SK-N-SH (cell line): ENCODE data around the gene NR1H4.

Experiments used
- CHD2 ChIP-seq: fragments of 150-350 bp; IDR thresholded peaks from 2 replicates; pipeline ENCODE4 v1.6.1; 2018; ENCODE audit warnings: low read length; ENCODE audit not compliant: partially characterized antibody
- FOSL2 ChIP-seq: IDR thresholded peaks from 2 replicates; pipeline ENCODE4 v1.4.0; 2012; ENCODE audit warnings: low read depth, mild to moderate bottlenecking, moderate library complexity, borderline replicate concordance
- FOXM1 ChIP-seq: IDR thresholded peaks from 2 replicates; pipeline ENCODE4 v1.4.0; 2012; ENCODE audit warnings: low read depth, mild to moderate bottlenecking
- GATA2 ChIP-seq: sonication (generic); formaldehyde crosslinking; IDR thresholded peaks from 2 replicates; pipeline ENCODE4 v1.5.0; 2020; ENCODE audit warnings: mild to moderate bottlenecking, missing genetic modification reagents
- REST ChIP-seq: IDR thresholded peaks from 2 replicates; pipeline ENCODE4 v1.6.1; 2012; ENCODE audit warnings: mild to moderate bottlenecking, low read depth, low read length, moderate library complexity
- RFX5 ChIP-seq: IDR thresholded peaks from 2 replicates; pipeline ENCODE4 v1.6.1; 2012; ENCODE audit warnings: mild to moderate bottlenecking, improper control_type of control experiment, low read length
- SMC3 ChIP-seq: IDR thresholded peaks from 2 replicates; pipeline ENCODE4 v1.6.1; 2012; ENCODE audit warnings: low read depth, low read length, improper control_type of control experiment
- TF ChIP-seq, protein P1 (sequence below): fragments of 200-600 bp; sonication (generic); IDR thresholded peaks from 2 replicates; pipeline ENCODE4 v1.6.1; 2017; ENCODE audit warnings: antibody characterized with exemption, mild to moderate bottlenecking, moderate library complexity
- TF ChIP-seq, protein P2 (sequence below): IDR thresholded peaks from 2 replicates; pipeline ENCODE4; 2012

GRCh38 chr12:100426145-100426544, 47.5 kb upstream of the NR1H4 start:
- TF ChIP-seq, protein P1, sequence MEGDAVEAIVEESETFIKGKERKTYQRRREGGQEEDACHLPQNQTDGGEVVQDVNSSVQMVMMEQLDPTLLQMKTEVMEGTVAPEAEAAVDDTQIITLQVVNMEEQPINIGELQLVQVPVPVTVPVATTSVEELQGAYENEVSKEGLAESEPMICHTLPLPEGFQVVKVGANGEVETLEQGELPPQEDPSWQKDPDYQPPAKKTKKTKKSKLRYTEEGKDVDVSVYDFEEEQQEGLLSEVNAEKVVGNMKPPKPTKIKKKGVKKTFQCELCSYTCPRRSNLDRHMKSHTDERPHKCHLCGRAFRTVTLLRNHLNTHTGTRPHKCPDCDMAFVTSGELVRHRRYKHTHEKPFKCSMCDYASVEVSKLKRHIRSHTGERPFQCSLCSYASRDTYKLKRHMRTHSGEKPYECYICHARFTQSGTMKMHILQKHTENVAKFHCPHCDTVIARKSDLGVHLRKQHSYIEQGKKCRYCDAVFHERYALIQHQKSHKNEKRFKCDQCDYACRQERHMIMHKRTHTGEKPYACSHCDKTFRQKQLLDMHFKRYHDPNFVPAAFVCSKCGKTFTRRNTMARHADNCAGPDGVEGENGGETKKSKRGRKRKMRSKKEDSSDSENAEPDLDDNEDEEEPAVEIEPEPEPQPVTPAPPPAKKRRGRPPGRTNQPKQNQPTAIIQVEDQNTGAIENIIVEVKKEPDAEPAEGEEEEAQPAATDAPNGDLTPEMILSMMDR = no peak
- TF ChIP-seq FOXM1 (no peak), CHD2 (no peak), GATA2 (CRISPR knock-in tag) (no peak), REST (no peak), SMC3 (no peak), FOSL2 (no peak), RFX5 (no peak)
- TF ChIP-seq, protein P2, sequence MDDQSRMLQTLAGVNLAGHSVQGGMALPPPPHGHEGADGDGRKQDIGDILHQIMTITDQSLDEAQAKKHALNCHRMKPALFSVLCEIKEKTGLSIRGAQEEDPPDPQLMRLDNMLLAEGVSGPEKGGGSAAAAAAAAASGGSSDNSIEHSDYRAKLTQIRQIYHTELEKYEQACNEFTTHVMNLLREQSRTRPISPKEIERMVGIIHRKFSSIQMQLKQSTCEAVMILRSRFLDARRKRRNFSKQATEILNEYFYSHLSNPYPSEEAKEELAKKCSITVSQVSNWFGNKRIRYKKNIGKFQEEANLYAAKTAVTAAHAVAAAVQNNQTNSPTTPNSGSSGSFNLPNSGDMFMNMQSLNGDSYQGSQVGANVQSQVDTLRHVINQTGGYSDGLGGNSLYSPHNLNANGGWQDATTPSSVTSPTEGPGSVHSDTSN = no peak
